HG03175 (cell line): ENCODE results near the gene DYNC1H1.
A peak's percentile ranks its signal among the peaks of the same experiment; 100 is the strongest.

Source experiments
- ATAC-seq: cut with Tn5 transposase; IDR thresholded peaks from one replicate; pipeline ENCODE4 v1.9.1; 2021; ENCODE audit warnings: mild to moderate bottlenecking, moderate library complexity; ENCODE audit not compliant: unreplicated experiment

DYNC1H1 gene

DNA sequence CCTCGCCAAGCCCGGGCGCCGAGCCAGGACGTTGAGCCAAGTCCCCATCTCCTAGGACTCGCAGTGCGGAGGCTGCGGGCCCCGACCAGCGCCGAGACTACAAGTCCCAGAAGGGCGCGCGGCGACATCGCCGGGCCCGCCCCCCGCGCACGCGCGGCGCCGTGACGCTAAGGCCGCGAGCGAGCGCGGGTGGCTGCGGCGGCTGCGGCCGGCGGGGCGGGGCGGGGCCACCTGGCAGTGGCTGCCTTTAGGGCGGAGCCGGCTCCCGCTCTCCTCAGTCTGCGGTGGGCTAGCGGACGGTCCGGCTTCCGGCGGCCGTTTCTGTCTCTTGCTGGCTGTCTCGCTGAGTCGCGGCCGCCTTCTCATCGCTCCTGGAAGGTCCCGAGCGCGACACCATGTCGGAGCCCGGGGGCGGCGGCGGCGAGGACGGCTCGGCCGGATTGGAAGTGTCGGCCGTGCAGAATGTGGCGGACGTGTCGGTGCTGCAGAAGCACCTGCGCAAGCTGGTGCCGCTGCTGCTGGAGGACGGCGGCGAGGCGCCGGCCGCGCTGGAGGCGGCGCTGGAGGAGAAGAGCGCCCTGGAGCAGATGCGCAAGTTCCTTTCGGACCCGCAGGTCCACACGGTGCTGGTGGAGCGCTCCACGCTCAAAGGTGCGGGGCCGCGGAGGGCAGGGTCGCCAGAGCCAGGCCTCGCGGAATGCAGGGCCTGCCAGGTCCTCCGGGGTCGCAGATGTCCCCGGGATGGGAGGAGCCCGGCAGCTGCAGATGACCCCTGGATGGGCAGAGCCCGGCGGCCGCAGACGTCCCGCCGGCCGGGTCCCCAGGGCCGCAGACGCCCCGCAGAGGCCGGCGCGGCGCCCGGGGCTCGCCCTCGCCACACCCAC lies at the start of gene DYNC1H1:
Gene DYNC1H1, plus strand, starts transcription at position 277 of the 884 bp plus-strand sequence. Its CDS starts 119 bp downstream, at position 396.
- peak; percentile 81 for ATAC-seq

DNA sequence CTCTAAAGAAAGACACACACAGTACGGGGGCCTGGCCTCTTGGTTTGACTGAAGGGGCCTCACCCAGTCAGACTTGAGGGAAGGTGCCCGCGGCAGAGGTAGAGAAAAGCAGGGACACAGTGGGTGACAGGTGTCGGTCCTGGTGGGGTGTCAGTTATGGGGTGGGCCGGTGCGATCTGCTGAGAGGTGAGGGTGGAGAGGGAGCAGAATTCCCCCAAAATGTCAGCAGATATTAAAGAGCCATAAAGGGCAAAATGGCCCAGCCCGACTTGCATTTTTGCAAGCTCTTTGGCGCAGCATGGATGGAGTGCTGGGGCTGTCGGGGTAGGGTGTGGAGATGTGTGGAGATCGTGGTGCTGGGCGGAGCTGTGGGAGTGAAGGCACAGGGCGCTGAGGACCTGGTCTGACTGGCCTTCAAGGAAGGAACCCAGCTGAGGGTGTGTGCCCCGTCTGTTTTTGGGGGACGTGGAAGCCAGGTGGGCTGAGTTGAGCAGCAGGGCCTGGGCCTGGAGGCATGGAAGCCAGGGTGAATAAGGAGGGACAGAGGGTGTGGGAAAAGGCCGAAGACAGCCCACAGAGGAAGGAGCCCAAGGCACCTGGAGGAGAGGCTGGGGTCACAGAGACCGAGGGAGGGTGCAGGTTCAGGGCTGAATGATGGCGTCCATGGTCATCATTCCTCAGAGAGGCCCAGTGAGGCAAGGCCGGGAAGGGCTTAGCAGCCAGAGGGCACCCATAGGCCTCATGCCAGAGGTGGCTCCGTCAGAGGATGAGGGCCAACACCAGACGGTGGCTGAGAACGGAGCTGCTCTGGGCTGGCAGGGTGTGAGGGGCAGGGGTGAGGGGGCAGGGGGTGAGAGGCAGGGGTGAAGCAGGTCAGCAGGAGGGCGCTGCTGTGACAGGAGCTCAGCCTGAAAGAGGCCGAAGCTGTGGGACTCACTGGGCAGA lies 48.2 kb upstream of the DYNC1H1 start:
- ATAC-seq = no peak

DNA sequence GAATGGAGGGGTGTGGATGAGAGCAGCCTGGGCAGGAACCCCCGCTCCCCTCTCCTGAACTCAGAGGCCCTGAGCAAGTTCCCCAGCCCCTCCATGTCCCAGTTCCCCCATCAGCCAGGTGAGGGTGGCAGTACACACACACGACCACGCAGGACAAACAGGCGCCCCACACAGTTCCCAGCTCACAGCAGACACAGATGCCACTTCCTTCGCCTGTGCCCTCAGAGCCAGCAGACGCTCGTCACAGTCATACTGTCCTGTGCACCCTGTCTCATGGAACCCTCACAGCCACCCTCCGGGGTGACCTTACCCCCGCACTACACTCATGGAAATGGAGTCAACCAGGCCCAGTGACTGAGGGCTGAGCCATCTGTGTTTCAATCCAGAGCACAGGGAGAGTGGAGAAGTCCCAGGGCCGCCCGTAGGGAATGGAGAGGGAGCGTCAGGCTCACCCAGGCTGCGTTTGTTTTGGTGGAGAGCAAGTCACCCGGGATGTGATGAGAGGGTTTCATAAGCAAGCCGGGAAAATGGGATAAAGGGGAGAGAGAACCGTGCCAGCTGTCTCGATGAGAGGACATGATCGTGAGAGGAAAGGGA lies 47.5 kb upstream of the DYNC1H1 start:
- no peak for ATAC-seq

- ATAC-seq = no peak
Measured at GRCh38 chr14:101917413-101918017, 46.9 kb upstream of the DYNC1H1 start.

DNA sequence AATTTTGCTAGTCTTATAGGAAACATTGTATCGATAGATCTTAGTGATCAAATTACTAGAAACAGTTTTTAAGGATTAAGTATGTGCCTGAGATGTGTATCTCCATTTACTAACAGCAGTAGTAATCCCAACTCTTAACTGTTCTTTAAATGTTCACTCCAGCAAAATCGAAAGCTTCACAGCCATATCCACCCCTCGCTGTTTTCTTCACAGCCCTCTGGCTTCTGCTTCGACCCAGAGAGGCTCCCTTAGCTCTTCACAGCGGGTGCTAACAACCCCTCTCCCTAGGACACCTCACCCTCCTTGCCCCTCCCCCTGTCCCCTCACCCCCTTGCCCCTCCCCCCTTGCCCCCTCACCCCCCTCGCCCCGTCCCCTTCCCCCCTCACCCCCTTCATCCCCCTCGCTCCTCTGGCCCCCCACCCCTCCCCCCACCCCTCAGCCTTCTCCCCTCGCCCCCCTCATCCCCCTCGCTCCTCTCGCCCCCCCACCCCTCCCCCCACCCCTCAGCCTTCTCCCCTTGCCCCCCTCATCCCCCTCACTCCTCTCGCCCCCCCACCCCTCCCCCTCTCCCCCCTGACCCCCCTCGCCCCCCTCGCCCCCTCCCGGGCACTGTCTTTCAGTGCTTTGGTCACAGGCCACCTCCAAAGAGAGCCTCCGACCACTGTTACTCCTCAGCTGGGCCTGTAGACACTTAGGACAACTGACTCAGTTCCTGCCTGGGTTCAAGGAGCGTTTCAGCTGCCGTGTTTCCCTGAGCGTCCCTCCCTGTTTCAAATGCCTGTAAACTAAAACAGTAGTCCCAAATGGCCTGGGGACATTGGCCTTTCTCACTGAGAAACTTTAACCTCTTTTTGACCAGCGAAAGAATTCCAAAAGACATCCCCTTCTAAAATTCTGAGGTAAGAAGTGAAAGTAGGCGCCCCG lies 46.0 kb upstream of the DYNC1H1 start:
- ATAC-seq = no peak

GRCh38 chr14:101920271-101920670 lies 44.1 kb upstream of the DYNC1H1 start:
- ATAC-seq = no peak

DNA sequence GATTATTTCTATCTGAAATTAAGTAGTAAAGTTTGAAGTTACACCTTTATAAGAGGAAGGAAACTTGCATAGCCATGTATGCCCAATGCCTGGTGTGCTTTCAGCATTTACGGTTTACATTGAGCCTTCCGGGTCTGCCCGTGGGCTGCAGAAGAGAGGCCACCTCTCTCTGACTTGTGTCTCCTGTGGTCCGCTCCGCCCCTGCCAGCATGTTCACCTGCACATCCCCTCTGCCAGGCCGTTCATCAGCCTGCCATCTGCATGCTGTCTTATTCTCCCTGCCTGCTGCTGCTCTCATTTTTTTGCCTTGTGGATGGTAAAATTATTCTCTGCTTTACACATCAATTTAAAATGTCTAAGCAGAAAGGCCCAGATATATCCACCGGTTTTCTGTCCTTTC lies 41.5 kb upstream of the DYNC1H1 start:
- no peak for ATAC-seq

- no peak for ATAC-seq
Measured at GRCh38 chr14:101925152-101925551, 39.2 kb upstream of the DYNC1H1 start.

DNA sequence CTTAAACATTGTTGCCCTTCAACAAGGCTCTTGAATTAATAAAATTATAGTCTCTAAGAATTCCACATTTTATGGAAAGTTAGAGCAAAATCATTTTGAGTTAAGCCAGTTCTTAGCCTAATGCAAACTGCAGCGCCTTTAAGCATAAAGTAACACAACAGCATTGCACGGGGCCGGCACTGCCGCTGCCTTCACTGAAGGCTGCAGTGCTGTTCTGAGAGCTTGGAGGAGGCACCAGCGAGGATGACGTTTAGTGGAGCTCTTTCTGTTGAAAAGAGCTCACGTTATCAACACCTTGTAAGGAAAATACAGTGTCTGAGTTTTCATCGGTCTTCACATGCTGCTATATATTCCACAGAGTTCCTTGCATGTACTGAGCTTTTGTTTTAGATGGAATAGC lies 38.3 kb upstream of the DYNC1H1 start:
- no peak for ATAC-seq

GRCh38 chr14:101926620-101927019 lies 37.8 kb upstream of the DYNC1H1 start:
- no peak for ATAC-seq

GRCh38 chr14:101927859-101928258 lies 36.5 kb upstream of the DYNC1H1 start:
- ATAC-seq = no peak

- no peak for ATAC-seq
Measured at GRCh38 chr14:101928415-101928841, 35.9 kb upstream of the DYNC1H1 start.

DNA sequence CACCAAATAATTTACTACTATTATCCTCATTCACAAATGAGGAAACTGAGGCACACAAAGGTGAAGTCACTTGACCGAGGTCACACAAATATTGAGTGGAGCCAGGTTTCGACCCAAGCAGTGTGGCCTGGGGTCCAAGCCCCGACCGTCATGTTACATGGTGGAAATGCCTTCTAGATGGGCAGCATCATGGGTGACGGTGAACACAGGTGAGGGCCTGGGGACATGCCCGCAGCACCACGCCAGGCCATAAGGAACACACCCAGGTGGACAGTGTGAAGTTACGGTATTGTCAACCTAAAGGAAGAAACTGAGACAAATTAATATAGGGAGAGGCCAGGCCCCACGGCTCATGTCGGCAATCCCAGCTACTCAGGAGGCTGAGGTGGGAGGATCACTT lies 35.3 kb upstream of the DYNC1H1 start:
- ATAC-seq = no peak

- no peak for ATAC-seq
Measured at GRCh38 chr14:101929946-101930345, 34.4 kb upstream of the DYNC1H1 start.

DNA sequence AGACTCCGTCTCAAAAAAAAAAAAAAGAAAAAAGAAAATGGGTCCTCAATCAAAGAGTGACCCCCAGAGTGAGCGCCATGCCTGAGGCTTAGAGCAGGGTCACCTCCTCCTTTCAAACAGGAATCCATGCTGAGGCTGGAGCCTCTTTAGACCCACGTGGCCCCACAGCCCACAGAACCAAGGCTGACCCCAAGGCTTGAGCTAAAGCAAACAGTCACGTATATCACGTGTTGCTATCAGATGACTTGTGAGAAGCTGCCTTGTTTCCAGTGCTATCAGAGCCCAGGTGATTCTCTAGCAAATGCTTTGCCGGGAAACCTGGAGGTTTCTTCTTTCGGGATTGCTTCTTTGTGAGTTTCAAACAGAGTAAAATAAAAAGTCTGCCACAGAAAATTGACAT lies 31.7 kb upstream of the DYNC1H1 start:
- ATAC-seq = no peak

- no peak for ATAC-seq
Measured at GRCh38 chr14:101933209-101933608, 31.2 kb upstream of the DYNC1H1 start.

DNA sequence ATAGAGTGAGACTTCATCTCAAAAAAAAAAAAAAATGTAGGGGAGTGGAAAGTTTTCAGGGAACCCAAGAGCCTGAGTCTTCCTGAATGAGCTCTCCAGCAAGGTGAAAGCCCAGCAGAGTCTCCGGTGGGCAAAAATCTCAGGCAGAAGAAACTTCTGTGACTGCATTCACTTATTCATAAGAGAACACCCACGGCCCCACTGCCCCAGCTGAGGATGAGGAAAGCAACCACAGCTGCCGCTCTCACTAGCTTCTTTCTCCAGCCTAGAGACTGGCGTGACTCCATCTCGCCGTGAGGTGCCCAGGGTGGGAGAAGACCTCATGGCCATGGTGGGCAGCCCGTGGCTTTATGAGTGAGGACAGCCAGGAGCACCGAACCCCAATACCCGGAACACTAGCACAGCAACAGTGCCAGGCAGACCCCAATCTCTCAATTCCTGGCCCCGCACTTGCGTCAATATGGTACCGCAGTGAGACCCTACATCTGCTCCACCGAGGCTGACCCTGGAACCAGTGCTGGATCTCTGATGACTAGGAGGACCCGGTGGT lies 29.7 kb upstream of the DYNC1H1 start:
- ATAC-seq = no peak

DNA sequence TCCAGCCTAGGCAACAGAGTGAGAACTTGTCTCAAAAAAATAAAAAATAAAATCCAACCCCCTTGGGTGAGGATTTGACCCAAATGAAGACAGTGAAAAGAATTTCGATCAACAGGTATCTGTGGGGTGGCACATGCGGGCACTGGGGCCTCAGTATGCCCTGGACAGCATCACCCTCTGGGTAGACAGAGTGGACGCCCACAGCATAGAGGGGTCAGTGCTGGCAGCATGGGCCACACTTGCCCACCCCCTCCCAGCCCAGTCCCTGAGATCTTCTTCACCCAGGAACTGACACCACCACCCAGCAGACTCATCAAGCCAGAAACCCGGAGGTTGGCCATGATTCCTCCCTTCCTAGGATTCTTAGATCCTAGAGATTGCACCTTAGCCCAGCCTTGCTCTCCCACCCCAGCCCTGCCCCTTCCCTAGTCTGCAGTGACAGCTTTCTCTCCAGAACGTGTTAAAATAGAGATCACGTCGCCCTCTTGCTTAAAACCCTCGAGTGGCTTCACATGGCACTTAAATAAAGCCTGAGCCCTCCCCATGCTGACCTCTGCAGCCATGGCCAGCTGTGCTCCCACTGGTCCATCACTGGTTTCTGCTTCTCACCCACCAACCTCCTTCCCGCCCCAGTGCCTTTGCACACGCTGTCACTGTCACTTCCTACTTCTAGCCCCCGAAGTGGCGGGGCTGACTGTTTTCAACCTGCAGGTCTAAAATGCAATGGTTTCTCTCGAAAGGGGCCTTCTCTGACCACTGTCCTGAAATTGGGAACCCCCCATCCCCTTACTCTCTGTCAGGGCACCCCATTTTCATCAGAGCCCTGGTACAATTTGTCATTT lies 26.2 kb upstream of the DYNC1H1 start:
- ATAC-seq = no peak
